HL-60 (cell line): ENCODE results near the gene OR6K3.

Experiments used
- DNase-seq, 2 experiments: peaks; one replicate each; pipeline ENCODE4 v3.0.0-alpha.2; 2010 to 2020; ENCODE audit warnings: low read depth in 1 of 2, low spot score in 1 of 2
- H3K27ac ChIP-seq: fragments of 250-450 bp; sonication (Bioruptor Pico); replicated peaks from 2 replicates; pipeline ENCODE4 v1.5.1; 2020; ENCODE audit warnings: mild to moderate bottlenecking, moderate library complexity
- H3K27me3 ChIP-seq: fragments of 250-450 bp; sonication (Bioruptor Pico); 2 replicates; pipeline ENCODE4 v1.5.1; 2021; ENCODE audit warnings: mild to moderate bottlenecking, moderate library complexity; ENCODE audit not compliant: insufficient read depth, poor library complexity, severe bottlenecking
- H3K4me3 ChIP-seq: replicated peaks from 2 replicates; pipeline ENCODE4 v1.5.1; 2011; ENCODE audit warnings: mild to moderate bottlenecking, control low read depth, low read length; ENCODE audit not compliant: insufficient read depth
- CTCF ChIP-seq: IDR thresholded peaks from one replicate; pipeline ENCODE4 v1.5.1; 2011; ENCODE audit warnings: low read length, control low read depth, inconsistent platforms; ENCODE audit not compliant: insufficient read depth
- GABPA ChIP-seq: IDR thresholded peaks from 2 replicates; pipeline ENCODE4 v1.6.1; 2012; ENCODE audit warnings: low read depth
- POLR2AphosphoS5 ChIP-seq: IDR thresholded peaks from 2 replicates; pipeline ENCODE4 v1.6.1; 2012; ENCODE audit warnings: low read depth
- REST ChIP-seq: IDR thresholded peaks from 2 replicates; pipeline ENCODE4 v1.6.1; 2012; ENCODE audit warnings: low read depth; ENCODE audit not compliant: insufficient replicate concordance
- SPI1 ChIP-seq: IDR thresholded peaks from 2 replicates; pipeline ENCODE4 v1.6.1; 2012; ENCODE audit warnings: low read depth, mild to moderate bottlenecking, borderline replicate concordance
- long read RNA-seq: library from polyadenylated mRNA; unstranded; transcript quantifications from one replicate; pipeline ENCODE4 v2.0.0, GENCODE V29; 2020

OR6K3 gene
- long read RNA-seq: 0 reads

GRCh38 chr1:158720620-158721019 lies at the start of gene OR6K3:
TSS of gene OR6K3 (minus strand) at chr1:158720720. CDS start at chr1:158718115, 2,605 bp downstream.
- DNase-seq: no peak
- TF ChIP-seq REST (no peak), POLR2AphosphoS5 (no peak), CTCF (no peak), SPI1 (no peak), GABPA (no peak)
- Histone ChIP-seq H3K4me3 (no peak within 1 kb of the TSS), H3K27ac (no peak within 1 kb of the TSS), H3K27me3 (no peaks in the 10 kb centered on the region)

GRCh38 chr1:158754420-158754819 lies 33.9 kb upstream of the OR6K3 start, which contains the start of gene OR6K6:
TSS of gene OR6K6 (plus strand) at chr1:158754720. CDS start at chr1:158754888, 168 bp downstream.
- no peak within 1 kb of the TSS for H3K27ac ChIP-seq
- no peak for TF ChIP-seq GABPA
- no peak for TF ChIP-seq CTCF
- no peak for TF ChIP-seq REST
- no peak for TF ChIP-seq SPI1
- no peak for TF ChIP-seq POLR2AphosphoS5
- no peaks in the 10 kb centered on the region for H3K27me3 ChIP-seq
- no peak within 1 kb of the TSS for H3K4me3 ChIP-seq
- DNase-seq: no peak

- no peak for TF ChIP-seq REST
- TF ChIP-seq GABPA: no peak
- no peak for TF ChIP-seq POLR2AphosphoS5
- TF ChIP-seq SPI1: no peak
- TF ChIP-seq CTCF: no peak
- Histone ChIP-seq H3K27ac (no peak overlapping the region), H3K27me3 (no peaks in the 10 kb centered on the region), H3K4me3 (no peak overlapping the region)
- DNase-seq: no peak
Measured at GRCh38 chr1:158752155-158752712, 31.7 kb upstream of the OR6K3 start.
